PFSK-1 (cell line): ENCODE data around the gene COL6A5.

Source experiments
- FOXP2 ChIP-seq: optimal IDR thresholded peaks from 2 replicates; pipeline ENCODE3; 2011; ENCODE audit warnings: borderline replicate concordance, control low read depth, inconsistent platforms; ENCODE audit not compliant: insufficient read depth; ENCODE audit errors: extremely low read length, extremely low read depth
- POLR2AphosphoS5 ChIP-seq: IDR thresholded peaks from 2 replicates; pipeline ENCODE4 v1.6.1; 2012; ENCODE audit warnings: low read depth, mild to moderate bottlenecking, control low read depth, low read length, moderate library complexity
- REST ChIP-seq, 2 experiments: IDR thresholded peaks; 2 replicates each; pipeline versions ENCODE4 v1.6.1 to v1.8.0; 2011 to 2012; ENCODE audit warnings: low read depth in 2 of 2, low read length in 2 of 2, control low read depth in 1 of 2, inconsistent platforms in 1 of 2, mild to moderate bottlenecking in 1 of 2, moderate library complexity in 1 of 2; ENCODE audit not compliant: insufficient read depth in 1 of 2
- SIN3A ChIP-seq: IDR thresholded peaks from 2 replicates; pipeline ENCODE4 v1.6.1; 2012; ENCODE audit warnings: mild to moderate bottlenecking, low read length, moderate library complexity, borderline replicate concordance; ENCODE audit not compliant: insufficient read depth
- TAF1 ChIP-seq: IDR thresholded peaks from 2 replicates; pipeline ENCODE4 v1.6.1; 2012; ENCODE audit warnings: low read length, control low read depth, borderline replicate concordance; ENCODE audit not compliant: insufficient read depth

Gene COL6A5

GRCh38 chr3:130514681-130515080 lies 169.2 kb downstream of the COL6A5 start:
- TF ChIP-seq FOXP2 (no peak), POLR2AphosphoS5 (no peak), SIN3A (no peak), TAF1 (no peak), REST (IDR thresholded peaks at IDR 0.05; ENCODE audit: insufficient read depth in 1 of 2, low read depth in 2 of 2, low read length in 2 of 2) (no peak)

- TF ChIP-seq TAF1 (no peak), REST (IDR thresholded peaks at IDR 0.05; ENCODE audit: insufficient read depth in 1 of 2, low read depth in 2 of 2, low read length in 2 of 2) (no peak), SIN3A (no peak), POLR2AphosphoS5 (no peak), FOXP2 (no peak)
Measured at GRCh38 chr3:130515755-130516154, 170.3 kb downstream of the COL6A5 start.

GRCh38 chr3:130516645-130517512 lies 171.4 kb downstream of the COL6A5 start, which contains the start of gene COL6A6:
TSS of gene COL6A6 (plus strand) at chr3:130517177. CDS start at chr3:130560365, 43,188 bp downstream.
- TF ChIP-seq SIN3A: no peak
- TF ChIP-seq TAF1: no peak
- no peak for TF ChIP-seq POLR2AphosphoS5
- TF ChIP-seq FOXP2: no peak
- no peak for TF ChIP-seq REST (IDR thresholded peaks at IDR 0.05; ENCODE audit: insufficient read depth in 1 of 2, low read depth in 2 of 2, low read length in 2 of 2)

GRCh38 chr3:130517602-130518001 lies 172.1 kb downstream of the COL6A5 start:
- TF ChIP-seq SIN3A (no peak), FOXP2 (no peak), REST (IDR thresholded peaks at IDR 0.05; ENCODE audit: insufficient read depth in 1 of 2, low read depth in 2 of 2, low read length in 2 of 2) (no peak), TAF1 (no peak), POLR2AphosphoS5 (no peak)

GRCh38 chr3:130519754-130520153 lies 174.3 kb downstream of the COL6A5 start:
- no peak for TF ChIP-seq POLR2AphosphoS5
- TF ChIP-seq TAF1: no peak
- TF ChIP-seq REST (IDR thresholded peaks at IDR 0.05; ENCODE audit: insufficient read depth in 1 of 2, low read depth in 2 of 2, low read length in 2 of 2): no peak
- no peak for TF ChIP-seq SIN3A
- TF ChIP-seq FOXP2: no peak
